ENCODE data around the gene TMEM74B.

Gene TMEM74B

DNA sequence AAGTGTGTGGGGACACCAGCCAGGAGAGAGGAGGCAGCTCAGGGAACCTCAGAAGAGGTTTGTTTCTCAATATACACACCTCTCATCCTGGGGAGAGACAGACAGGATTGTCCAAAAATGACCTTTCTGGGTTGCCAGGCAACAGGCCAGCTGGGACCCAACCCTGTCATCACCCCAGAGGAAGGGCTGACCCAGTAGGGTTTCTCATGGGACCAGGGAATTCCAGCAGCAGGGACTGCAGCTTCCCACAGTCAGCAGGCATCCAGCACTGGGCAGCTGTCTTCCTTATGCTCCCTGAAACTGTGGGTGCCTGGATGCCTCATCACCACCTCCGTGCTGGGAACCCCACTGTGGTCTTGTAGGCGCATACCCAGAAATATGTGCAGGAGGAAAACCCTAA, 19.8 kb upstream of the TMEM74B start:
- no peak for DNase-seq

DNA sequence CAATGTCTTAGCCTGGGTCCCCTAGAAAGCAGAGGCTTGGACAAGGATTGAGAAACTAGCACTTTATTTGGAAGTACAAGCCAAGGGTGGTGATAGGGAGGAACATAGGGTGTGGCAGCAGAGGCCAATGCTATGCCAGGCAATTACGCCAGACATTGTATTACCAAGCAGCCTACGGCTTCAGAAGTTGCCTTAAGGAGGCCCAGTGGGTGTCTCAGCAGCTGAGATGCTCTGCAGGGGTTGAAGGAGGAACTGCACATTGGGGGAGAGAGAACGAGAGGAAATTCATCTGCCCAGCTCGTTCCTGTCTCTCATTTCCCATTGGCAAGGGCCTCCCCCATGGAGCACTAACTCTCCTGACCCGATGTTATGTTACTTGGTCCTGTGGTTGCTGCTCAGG, 19.3 kb upstream of the TMEM74B start:
- no peak for DNase-seq

DNA sequence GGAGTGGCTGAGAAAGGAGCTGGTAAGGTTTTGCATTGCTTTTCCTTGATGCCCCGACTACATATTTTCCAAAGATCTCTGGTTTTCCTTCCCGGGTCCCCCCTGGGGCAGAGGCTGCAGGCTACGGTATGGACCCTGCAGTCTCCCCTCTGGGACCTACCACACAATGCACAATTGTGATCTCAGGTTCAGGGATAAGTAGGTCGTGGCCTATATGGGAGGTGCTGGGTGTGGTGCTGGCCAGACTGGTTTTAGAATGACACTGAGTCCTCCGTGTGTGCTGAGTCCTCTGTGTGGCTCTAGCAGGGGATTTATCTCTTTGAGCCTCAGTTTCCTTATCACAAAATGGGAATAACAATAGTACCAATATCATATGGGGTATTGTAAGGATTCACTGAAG, 18.8 kb upstream of the TMEM74B start:
- DNase-seq: no peak

DNA sequence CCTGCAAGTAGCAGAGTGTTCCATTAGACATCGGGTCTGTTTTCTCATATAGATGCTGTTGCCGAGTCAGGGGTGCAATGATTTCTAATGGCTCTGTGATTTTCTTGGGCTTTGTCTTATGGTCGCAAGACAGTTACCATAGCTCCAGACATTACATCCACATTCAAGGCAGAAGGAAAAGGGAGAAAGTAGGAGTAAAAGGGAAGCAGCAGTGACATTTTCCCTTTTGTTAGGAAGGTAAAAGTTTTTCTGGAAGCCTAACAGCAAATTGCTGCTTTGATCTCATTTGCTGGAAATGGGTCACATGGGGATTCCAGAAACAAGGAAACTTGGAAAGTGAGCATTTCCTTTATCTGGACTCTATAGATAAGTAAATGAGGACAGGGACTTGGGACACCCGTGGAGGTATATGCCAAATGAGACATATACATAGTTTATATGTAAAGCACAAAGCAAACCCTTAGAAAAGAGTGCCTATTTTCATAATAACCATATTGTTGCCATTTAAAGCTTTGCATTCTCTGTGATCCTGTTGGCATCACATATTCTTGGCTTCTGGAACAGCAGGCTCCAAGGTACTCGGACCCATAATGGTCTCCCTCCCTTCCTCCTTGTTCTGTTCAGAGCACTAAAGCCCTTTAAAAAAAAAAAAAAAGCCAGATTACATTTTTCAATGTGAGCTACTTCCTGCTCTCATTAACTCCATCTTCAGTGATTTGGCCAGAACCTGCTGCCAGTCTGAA, 18.2 kb upstream of the TMEM74B start, which contains the start of gene C20orf202:
Gene C20orf202 (plus strand): TSS at position 693 of the 743 bp plus-strand sequence. CDS start 132 bp downstream, outside the sequence.
- DNase-seq: no peak

DNA sequence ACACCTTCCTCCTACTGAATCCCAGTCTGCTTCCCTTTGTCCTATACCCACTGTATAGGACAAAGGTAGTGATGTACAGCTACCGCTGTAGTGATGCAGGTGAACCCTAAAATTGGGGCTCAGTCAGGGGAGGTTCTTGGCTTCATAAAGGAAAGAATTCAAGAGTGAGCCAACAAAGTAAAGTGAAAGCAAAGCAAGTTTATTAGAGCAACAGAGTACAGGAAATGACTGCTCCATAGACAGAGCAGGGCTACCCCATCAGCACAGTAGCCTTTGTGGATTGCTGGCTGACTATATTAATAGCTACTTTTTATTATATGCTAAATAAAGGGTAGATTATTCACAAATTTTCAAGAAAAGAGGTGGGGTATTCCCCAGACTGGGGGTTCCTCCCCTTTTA, 15.2 kb upstream of the TMEM74B start:
- no peak for DNase-seq

DNA sequence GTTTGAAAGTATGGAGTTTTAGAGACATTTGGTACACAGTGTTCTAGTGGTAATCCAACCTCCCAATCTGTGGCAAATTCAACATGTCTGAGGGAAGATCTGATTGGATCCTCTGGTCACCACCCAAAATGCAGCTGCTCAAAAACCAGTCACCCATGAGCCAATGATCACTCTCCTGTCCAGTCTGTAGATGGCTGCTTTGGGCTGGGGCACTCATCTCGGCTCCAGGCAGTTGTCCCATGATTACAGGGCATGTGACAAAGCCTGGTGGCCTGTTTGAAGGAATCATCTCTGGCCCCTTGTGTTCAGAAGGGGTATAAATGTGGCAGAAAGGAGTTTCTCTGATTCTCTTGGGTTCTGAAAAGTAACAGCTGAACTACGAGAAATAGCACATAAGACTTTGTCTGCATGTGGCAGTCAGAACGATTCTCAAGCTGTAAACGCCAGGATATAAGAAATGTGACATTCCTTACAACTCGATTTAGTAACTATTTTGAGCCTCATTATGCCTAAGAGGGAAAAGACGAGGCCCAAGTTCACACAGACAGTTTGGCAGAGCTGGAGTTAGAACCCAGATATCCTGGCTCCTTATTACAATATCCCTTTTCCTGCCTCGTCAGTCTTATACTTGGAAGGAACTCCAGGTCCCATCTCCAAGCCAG, 14.6 kb upstream of the TMEM74B start:
- DNase-seq: no peak

DNA sequence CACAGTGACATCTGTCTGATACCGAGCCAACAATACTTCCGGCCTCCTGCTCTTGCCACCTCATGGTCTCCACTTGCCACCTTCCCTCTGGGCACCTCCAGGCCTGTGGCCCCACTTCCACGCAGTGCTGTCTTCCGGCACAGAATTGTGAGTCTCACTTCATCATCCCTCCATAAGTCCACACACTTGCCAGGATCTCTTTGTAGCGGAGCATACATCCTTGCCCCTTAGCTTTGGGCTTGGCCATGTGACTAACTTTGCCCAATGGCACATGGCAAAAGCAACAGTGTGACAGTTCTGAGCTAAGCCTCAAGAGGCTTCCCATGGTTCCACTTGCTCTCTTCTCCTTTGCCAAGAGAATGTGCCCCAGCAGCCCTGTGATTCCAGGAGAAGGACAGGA, 14.0 kb upstream of the TMEM74B start:
- DNase-seq: no peak

DNA sequence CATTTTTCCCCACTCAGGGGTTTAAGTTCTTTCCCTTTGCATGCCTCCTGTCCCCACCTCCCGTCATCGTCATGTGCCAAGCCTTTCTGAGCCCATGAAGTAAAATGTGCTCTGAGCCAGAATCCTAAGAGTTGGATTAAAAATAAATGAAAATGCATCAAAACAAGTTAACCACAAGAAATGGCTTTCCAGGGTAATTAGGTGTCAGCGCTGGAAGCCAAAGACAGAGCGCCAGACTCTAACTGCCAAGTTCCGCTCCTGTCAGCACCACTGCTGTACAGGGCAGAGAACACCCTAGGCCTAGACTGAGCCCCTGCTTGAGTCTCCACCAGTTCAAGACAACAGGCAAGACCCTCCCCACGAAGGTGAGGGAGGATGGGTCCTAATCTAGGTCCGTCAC, 13.0 kb upstream of the TMEM74B start:
- DNase-seq: no peak

DNA sequence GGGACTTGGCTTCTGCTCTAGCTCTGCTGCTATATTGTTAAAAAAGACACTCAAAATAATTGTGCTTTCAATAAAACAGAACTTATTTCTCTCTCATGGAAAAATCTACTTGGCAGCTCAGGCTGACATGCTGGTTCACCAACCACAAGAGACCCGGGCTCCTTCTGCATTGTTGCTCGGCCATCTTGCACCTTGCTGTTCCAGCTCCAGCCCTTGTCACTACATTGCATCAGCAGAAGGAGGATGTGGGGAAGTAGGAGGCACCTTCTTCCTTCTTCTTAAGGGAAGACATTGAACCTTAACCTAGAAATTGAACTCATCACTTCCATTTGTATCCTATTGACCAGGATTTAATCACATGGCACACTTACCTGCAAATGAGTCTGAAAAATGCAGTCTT, 11.9 kb upstream of the TMEM74B start:
- DNase-seq: no peak

DNA sequence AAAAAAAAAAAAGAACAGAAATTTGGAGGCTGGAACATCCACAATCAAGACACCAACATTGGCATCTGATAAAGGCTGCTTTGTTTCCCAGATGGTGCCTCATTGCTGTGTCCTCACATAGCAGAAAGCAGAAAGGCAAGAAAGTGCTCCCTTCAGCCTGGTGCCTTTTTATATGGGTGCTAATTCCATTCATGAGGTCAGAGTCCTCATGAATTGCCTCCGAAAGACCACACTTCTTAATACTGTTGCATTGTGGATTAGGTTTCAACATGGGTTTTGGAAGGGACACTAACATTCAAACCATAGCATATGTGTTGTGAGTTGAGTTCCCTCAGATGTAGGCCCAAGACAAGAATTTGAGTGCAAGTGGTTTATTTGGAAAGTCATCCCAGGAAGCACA, 10.4 kb upstream of the TMEM74B start:
- no peak for DNase-seq

DNA sequence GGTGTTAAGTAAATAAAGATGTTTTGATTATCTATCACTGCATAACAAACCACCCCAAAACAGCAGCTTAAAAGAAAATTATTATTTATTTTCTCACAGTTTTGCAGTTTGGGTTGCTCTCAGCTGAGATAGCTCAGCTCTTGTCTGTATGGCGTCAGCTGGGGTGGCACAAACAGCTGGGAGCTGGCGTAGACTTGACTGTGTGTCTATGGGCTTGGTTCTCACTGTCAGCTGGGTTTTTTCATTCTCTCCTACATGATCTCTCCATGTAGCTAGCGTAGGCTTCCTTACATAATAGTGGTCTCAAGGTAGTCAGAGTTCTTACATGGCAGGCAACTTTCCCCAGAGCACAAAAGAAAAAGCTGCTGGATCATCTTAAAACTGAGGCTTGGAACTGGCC, 6.5 kb upstream of the TMEM74B start:
- DNase-seq: no peak

DNA sequence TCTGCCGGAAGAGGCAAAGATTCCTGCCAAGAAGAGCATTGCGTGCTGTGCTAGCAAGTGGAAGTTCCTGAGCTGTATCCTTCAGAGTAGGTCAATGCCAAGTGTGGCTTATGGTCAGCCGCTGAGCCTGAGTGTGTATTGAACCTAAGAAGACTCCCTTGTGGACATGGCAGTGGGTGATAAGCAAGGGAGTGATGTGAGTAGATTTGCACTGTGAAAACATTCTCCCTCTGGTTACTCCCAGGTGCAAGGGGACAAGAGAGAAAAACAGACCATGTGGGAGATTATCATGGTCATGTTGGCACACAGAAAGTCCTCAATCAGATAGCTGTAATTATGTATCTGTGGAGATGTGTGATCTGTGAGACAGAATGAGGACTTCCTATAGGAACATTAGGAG, 6.1 kb upstream of the TMEM74B start:
- DNase-seq: no peak

DNA sequence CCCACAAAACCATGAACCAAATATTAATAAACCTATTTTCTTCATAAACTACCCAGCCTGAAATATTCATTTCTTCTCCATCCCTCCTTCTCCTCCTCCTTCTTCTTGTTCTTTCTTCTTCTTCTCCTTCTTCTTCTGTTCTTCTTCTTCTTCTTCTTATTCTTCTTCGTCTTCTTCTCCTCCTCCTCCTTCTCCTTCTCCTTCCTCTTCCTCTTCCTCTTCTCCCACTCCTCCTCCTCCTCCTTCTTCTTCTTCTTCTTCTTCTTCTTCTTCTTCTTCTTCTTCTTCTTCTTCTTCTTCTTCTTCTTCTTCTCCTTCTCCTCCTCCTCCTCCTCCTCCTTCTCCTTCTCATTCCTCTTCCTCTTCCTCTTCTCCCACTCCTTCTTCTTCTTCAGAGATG, 5.0 kb upstream of the TMEM74B start:
- no peak for DNase-seq

DNA sequence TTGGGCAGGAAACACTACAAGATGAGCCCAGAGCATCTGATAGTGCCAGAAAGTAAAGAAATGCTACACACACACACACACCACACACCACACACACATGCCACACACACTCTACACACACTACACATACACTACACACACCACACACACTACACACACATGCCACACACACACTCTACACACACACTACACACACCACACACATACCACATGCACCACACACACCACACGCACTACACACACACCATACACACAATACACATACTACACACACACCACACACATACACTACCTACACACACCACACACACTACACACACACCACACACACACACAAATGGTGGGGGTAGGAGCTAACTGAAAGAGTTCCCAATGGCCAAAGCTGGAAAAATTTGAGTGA, 3.6 kb upstream of the TMEM74B start:
- no peak for DNase-seq

DNA sequence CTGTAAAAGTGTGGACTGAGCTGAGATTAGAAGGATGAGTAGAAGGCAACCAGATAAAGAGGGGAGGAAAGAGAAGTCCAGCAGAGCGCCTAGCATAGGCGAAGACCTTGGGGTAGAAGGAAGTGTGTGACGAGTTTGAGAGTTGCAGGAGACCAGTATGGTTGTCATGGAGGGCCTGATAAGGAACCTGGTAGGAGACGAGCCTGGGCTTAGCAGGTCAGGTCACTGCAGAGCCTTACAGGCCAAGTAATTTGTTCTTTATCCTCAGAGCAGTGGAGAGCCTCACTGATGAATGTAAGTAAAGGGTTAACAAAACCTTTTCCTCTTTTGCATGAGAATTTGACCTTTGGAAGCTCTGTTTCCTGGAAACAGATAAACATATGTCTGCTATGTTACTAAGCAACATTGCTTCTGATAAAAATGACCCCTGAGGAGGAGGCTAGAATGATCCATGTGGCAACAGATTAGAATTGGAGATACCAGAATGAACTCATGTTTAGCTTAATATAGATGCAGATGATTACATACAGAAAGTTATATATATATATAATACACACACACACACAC, 2.9 kb upstream of the TMEM74B start:
- no peak for DNase-seq

DNA sequence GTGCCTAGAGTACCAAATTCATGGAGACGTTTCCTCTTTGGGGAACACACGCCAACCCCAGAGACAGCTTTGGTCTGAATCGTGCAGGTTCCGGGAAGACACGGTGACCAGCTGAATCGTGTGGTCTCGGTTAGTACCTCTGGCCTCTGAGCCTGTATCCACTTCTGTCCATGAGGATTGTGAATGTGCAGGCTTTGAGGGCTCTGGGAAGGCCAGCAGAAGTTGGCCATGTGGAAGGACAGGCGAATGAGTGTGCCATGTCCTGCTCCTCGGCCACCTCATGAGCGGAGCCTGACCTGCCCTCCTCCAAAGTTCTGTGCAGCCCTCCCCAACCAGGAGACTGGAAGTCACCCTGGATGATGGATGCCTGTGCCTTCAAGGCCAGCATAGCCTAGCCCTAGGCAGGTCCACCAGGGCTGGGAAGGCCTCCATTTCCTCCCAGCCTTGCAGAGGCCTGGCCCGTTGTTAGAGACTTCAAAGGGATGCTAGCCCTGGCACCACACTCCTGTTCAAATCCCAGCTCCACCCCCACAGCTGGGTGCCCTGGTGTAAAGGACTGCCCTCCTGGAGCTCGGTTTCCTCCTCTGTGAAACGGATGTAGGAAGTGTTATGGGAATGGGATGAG, 1.7 kb upstream of the TMEM74B start:
- no peak for DNase-seq

DNA sequence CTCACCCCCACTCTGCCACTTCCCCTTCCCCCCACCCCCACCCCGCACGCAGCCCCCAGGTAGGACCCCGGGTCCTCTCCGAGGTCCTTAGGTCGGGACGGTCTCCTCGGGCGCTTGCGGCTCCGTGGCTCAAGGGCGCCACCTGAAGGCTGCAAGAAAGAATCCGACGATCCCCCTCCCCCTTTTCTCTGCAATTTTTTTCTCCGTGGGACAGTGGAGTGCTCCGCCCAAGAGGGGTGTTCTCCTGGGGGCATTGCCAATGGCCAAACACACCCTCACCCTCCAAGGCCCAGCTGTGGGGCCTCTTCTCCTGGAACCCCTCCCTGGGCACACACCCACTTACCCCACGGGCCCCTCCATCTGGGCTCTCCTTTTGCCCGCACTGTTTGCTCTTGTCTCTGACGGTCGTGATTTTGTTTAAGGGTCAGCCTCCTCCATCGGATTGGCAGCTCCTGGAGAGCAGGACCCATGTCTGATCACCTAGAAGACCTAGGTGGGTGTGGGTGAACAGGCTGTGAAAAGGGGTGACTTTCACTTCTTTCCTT, 1.1 kb upstream of the TMEM74B start:
- DNase-seq: peak; percentile 11 to 18

DNA sequence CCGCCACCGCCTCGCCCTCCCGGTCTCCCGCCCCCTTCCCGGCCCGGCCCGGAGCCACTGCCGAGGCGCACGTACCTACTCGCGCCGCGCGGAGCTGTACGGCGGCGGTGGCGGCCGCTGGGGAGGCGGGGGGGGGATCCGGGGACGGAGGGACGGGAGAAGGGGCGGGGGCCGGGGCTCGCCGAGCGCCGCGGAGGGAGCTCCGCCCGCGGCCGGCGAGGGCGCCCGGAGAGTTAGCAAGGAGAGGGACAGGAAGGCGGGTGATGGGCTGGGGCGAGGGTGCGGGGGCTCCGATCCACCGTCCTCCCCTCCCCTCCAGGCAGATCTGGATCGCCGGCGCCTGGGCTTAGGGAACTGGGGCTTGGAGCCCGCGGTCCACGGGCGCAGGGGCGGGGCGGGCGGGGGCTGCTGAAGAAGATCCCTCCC, 548 bp upstream of the TMEM74B start:
- DNase-seq: no peak

DNA sequence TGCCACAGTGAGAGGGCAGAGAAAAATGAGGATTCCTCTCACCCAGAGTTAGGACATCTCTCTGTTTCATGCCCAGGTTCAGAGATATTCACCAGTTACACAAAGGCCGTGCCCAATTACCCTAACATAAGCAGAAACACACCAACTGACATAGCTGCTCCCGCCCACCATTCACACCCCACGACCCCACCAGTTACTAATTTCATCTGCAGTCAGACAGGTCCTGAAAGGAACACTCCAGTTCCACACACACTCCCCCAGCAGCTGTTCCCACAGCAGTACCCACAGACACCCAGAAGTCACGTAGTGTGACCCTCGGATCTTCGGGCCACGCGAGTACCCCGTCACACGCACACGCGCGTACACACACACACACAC, 532 bp downstream of the TMEM74B start:
- DNase-seq: no peak

DNA sequence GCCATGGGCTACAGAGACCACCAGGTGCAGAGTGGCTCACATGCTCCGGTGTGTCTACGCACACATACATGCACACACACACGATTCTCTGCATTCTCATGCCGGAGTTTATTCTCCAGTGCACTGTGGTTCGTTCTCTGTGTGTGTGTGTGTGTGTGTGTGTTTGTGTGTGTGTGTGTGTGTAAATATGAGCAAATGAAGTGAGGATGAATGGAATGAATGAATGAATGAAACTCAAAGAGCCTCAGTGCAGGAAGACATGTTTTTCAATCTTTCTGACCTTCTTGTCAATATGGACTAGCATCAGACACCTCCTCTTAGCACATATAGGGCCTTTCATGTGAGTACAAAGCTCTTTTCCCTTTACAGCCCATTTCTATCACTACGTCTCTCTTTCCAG, 1.6 kb downstream of the TMEM74B start:
- DNase-seq: no peak

DNA sequence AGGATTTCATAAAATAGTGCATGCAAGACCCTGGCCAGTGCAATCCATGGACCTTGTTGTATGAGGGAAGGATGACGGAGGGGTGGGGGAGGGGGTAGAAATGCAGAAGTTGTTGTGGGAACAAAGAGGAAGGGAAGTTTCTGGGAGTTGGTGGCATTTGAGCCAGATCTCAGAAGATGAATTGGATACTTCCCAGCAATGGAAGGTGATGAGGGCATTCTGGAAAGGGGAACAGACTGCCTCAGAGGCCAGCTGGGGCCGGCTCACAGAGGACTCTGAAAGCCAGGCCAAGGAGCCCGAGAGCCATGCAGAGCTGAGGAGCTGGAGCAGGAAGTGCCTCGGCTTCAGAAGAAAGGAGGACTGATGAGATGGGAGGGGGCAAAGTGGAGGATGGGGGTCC, 2.7 kb downstream of the TMEM74B start:
- no peak for DNase-seq

DNA sequence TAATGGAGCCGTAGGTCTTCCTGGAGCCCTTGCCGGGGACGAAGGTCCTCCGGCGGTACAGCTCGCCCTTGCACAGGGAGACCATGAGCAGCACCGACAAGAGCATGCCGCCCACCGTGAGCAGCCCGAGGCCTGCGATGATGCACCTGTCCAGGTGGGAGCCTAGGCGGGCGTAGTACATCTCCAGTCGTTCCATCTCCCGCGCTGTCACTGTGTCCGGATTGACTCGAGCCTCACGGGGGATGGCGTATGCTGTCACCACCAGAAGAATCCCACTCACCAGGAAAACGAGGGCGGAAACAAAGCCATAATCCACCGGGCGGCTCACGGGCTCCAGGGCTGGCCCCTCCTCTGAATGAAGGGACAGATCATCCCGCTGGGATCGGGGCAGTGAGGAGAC, 3.8 kb downstream of the TMEM74B start:
- DNase-seq: no peak

DNA sequence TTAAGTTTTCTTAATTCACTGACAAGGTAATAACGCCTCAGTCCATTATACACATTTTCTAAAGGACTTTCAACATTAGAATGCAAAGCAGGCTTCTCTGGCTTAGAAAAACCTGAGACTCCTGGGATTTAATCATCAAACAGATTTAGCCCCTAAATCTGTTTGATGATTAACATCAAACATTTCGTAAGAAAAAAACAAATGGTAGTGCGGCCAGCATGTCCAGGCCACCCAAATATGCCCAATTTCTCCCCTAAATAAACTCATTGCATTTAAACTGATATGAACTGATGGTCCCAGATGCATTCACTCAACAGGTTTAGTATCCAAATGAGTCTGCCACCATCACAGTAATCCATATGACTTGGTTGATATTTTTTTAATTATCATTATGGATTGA, 6.2 kb downstream of the TMEM74B start:
- no peak for DNase-seq

DNA sequence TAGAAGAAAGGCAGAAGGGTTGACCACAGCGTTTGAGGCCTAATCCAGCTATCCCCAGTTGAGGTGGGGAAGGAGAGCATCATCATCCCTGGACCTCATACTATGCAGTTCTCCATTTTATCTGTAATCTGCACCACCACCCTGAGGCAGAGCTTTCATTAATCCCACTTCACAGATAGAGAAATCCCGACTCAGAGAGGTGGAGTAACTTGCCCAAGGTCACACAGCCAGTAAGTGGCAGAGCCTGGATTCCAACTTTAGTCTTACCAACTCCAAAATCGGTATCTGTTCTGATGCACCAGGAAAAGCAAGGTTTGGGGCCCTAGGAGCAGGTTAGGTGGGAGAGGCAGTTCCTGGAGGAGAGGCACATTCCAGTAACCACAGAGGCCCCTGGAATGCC, 6.7 kb downstream of the TMEM74B start:
- DNase-seq: no peak

Data from activated CD4-positive, alpha-beta T cell treated with anti-CD3 and anti-CD28 coated beads for 4 hours (primary cell).